Measurements from ENCODE around the gene DSTN.

The DSTN gene

GRCh38 chr20:17646961-17647301, 77.1 kb downstream of the DSTN start:
- Histone ChIP-seq H3K9ac (no peak overlapping the region), H3K4me1 (peaks cover 62% of the 10 kb centered on the region)

GRCh38 chr20:17647391-17648314, 77.8 kb downstream of the DSTN start:
- no peak for TF ChIP-seq CTCF (IDR thresholded peaks at IDR 0.05)
- Histone ChIP-seq H3K4me1 (peaks cover 62% of the 10 kb centered on the region), H3K79me2 (peaks cover 60% of the 10 kb centered on the region), H3K27ac (no peak overlapping the region), H3K4me2 (ENCODE audit: low read length) (peak overlapping the region; percentile 5), H3K27me3 (ENCODE audit: control insufficient read depth, insufficient read depth, low read length) (no peaks in the 10 kb centered on the region), H3K4me3 (ENCODE audit: low read depth, low read length) (no peak overlapping the region), H3K9ac (no peak overlapping the region), H3K9me3 (ENCODE audit: control insufficient read depth, low read length) (no peaks in the 10 kb centered on the region), H2AFZ (no peak overlapping the region), H3K36me3 (ENCODE audit: control insufficient read depth, insufficient read depth, low read length) (no peaks in the 10 kb centered on the region)

More at GRCh38 chr20:17646961-17647301, 77.1 kb downstream of the DSTN start:
- no peak overlapping the region for H3K4me2 ChIP-seq (ENCODE audit: low read length)
- H2AFZ ChIP-seq: no peak overlapping the region
- H3K9me3 ChIP-seq (ENCODE audit: control insufficient read depth, low read length): no peaks in the 10 kb centered on the region
- H3K36me3 ChIP-seq (ENCODE audit: control insufficient read depth, insufficient read depth, low read length): no peaks in the 10 kb centered on the region
- H3K27me3 ChIP-seq (ENCODE audit: control insufficient read depth, insufficient read depth, low read length): no peaks in the 10 kb centered on the region
- H3K27ac ChIP-seq: no peak overlapping the region
- peaks cover 60% of the 10 kb centered on the region for H3K79me2 ChIP-seq
- H3K4me3 ChIP-seq (ENCODE audit: low read depth, low read length): no peak overlapping the region
- TF ChIP-seq CTCF (IDR thresholded peaks at IDR 0.05): no peak

- Histone ChIP-seq H3K9ac (no peak overlapping the region), H3K9me3 (ENCODE audit: control insufficient read depth, low read length) (no peaks in the 10 kb centered on the region), H3K36me3 (ENCODE audit: control insufficient read depth, insufficient read depth, low read length) (no peaks in the 10 kb centered on the region), H3K27ac (no peak overlapping the region), H3K4me1 (peaks cover 57% of the 10 kb centered on the region), H3K4me3 (ENCODE audit: low read depth, low read length) (no peak overlapping the region), H3K79me2 (peaks cover 60% of the 10 kb centered on the region), H3K27me3 (ENCODE audit: control insufficient read depth, insufficient read depth, low read length) (no peaks in the 10 kb centered on the region), H3K4me2 (ENCODE audit: low read length) (no peak overlapping the region), H2AFZ (no peak overlapping the region)
- no peak for TF ChIP-seq CTCF (IDR thresholded peaks at IDR 0.05)
These were observed 78.4 kb downstream of the DSTN start for GRCh38 chr20:17648315-17648646.

- Histone ChIP-seq H3K4me2 (ENCODE audit: low read length) (peak overlapping the region; percentile 22), H3K27me3 (ENCODE audit: control insufficient read depth, insufficient read depth, low read length) (no peaks in the 10 kb centered on the region), H3K4me1 (peaks cover 50% of the 10 kb centered on the region), H3K4me3 (ENCODE audit: low read depth, low read length) (no peak overlapping the region), H3K36me3 (ENCODE audit: control insufficient read depth, insufficient read depth, low read length) (no peaks in the 10 kb centered on the region), H3K9ac (no peak overlapping the region), H2AFZ (no peak overlapping the region), H3K79me2 (peaks cover 60% of the 10 kb centered on the region), H3K9me3 (ENCODE audit: control insufficient read depth, low read length) (no peaks in the 10 kb centered on the region), H3K27ac (peak overlapping the region; percentile 0)
- peak; percentile 61 for TF ChIP-seq CTCF (IDR thresholded peaks at IDR 0.05)
These were observed 79.2 kb downstream of the DSTN start for GRCh38 chr20:17648791-17649730.
